Nasal cavity respiratory epithelium epithelial cell of viscerocranial mucosa (primary cell): Measurements from ENCODE around the gene LIPA. TPM values are rescaled to one million over a fixed set of nuclear protein-coding genes. Genes with fewer than 3 reads are reported as not detected.

Source experiments
- total RNA-seq: library from RNA; depleted of rRNA; stranded (reverse); fragments of >200 nt; gene quantifications from 2 replicates; pipeline ENCODE4 v1.2.3, GENCODE V29; 2014

LIPA gene
- total RNA-seq, result 25.6 and 66.3 TPM in 2 replicates

GRCh38 chr10:89251409-89252224 lies at the start of gene LIPA:
TSS of gene LIPA (minus strand) at chr10:89251775. CDS start at chr10:89247648, 4,127 bp downstream.

GRCh38 chr10:89207181-89207800 lies 44.3 kb downstream of the LIPA start, which contains the start of gene CH25H:
TSS of gene CH25H (minus strand) at chr10:89207317. CDS start at chr10:89207292, 25 bp downstream.

Other genes with a start within 250 kb of the LIPA start
- gene CH25H, start 44.5 kb downstream of the LIPA start, total RNA-seq, result under 0.01 and 0.21 TPM in 2 replicates
- 5.1 and 6.4 TPM in 2 replicates for gene IFIT2, start 50.3 kb upstream of the LIPA start, total RNA-seq
- gene IFIT3, start 76.2 kb upstream of the LIPA start, total RNA-seq, result 3.1 and 6.4 TPM in 2 replicates
- gene IFIT1B, start 126.3 kb upstream of the LIPA start, total RNA-seq, result not detected in 2 replicates
- 3.4 and 7.2 TPM in 2 replicates for gene IFIT1, start 140.8 kb upstream of the LIPA start, total RNA-seq
- 7.9 and 15.0 TPM in 2 replicates for gene IFIT5, start 162.8 kb upstream of the LIPA start, total RNA-seq